Ascending aorta (tissue), 2 donors: ENCODE results near the gene SLC2A1. TPM values are rescaled to one million over a fixed set of nuclear protein-coding genes. Genes with fewer than 3 reads are reported as not detected.
"Not testable (repeated sequence)": the region's sequence is repeated elsewhere in the genome, so short reads cannot be mapped to it uniquely, and the experiment has no call there.

Experiments
- DNase-seq, 2 donors: peaks; one replicate each; pipeline ENCODE4 v3.0.0-alpha.2; 2019; ENCODE audit warnings: low spot score in 2 of 2
- H3K27ac ChIP-seq, 2 donors: fragments of 200-600 bp; sonication (generic); one replicate each; pipeline ENCODE4 v1.5.1; 2016 to 2017; ENCODE audit warnings: mild to moderate bottlenecking in 1 of 2
- H3K27me3 ChIP-seq: fragments of 200-600 bp; sonication (generic); one replicate; pipeline ENCODE4 v1.5.1; 2017
- H3K36me3 ChIP-seq, 2 donors: fragments of 200-600 bp; sonication (generic); one replicate each; pipeline ENCODE4 v1.5.1; 2016
- H3K4me1 ChIP-seq, 2 donors: fragments of 200-600 bp; sonication (generic); one replicate each; pipeline ENCODE4 v1.5.1; 2016 to 2017; ENCODE audit warnings: mild to moderate bottlenecking in 1 of 2
- H3K4me3 ChIP-seq, 2 donors: fragments of 200-600 bp; sonication (generic); one replicate each; pipeline ENCODE4 v1.5.1; 2016 to 2017; ENCODE audit warnings: mild to moderate bottlenecking in 1 of 2
- H3K9me3 ChIP-seq, 2 donors: fragments of 200-600 bp; sonication (generic); one replicate each; pipeline ENCODE4 v1.5.1; 2016
- intact Hi-C: fragments of 100-400 bp; cut with DNase I; formaldehyde crosslinking; loops from one replicate; pipeline ENCODE4 v1.15.1; 2023
- total RNA-seq: library from RNA; depleted of rRNA; stranded (reverse); fragments of >200 nt; gene quantifications from one replicate; pipeline ENCODE4 v1.1.0, GENCODE V29; 2016
- TF ChIP-seq, protein P1 (sequence below), 3 experiments: fragments of 200-600 bp in 2 of 3; fragments of 450-650 bp in 1 of 3; sonication (generic) in 2 of 3; IDR thresholded peaks; one replicate each; pipeline ENCODE4 v1.5.1; 2016 to 2019; ENCODE audit warnings: antibody characterized with exemption in 3 of 3, mild to moderate bottlenecking in 1 of 3, moderate library complexity in 1 of 3

SLC2A1 gene
- total RNA-seq, 1 donor from 2014 or later: 15.5 TPM

DNA sequence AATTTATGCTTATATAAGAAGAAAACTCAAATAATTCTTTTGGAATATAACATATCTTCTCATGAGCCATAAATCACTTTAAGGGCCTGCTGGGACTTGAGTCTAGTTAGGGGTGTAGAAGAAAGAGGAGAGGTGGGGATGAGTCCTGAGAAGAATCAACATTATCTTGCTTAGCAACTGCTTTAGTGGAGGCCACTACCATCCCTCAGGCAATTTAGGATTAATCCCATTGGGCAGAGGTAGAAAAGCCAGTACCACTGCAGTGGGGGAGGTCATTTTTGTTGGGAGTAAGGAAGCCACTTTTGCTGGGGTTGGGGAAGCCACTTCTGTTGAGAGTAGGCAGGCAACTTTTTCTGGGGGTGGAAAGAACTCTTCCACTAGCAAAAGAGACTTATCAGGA, 47.7 kb downstream of the SLC2A1 start:
- H3K27ac ChIP-seq: no peak overlapping the region
- intact Hi-C loops: no loop called here
- no peaks in the 10 kb centered on the region for H3K27me3 ChIP-seq
- H3K9me3 ChIP-seq: no peaks in the 10 kb centered on the region
- no peaks in the 10 kb centered on the region for H3K36me3 ChIP-seq
- H3K4me1 ChIP-seq: no peaks in the 10 kb centered on the region
- TF ChIP-seq, protein P1, sequence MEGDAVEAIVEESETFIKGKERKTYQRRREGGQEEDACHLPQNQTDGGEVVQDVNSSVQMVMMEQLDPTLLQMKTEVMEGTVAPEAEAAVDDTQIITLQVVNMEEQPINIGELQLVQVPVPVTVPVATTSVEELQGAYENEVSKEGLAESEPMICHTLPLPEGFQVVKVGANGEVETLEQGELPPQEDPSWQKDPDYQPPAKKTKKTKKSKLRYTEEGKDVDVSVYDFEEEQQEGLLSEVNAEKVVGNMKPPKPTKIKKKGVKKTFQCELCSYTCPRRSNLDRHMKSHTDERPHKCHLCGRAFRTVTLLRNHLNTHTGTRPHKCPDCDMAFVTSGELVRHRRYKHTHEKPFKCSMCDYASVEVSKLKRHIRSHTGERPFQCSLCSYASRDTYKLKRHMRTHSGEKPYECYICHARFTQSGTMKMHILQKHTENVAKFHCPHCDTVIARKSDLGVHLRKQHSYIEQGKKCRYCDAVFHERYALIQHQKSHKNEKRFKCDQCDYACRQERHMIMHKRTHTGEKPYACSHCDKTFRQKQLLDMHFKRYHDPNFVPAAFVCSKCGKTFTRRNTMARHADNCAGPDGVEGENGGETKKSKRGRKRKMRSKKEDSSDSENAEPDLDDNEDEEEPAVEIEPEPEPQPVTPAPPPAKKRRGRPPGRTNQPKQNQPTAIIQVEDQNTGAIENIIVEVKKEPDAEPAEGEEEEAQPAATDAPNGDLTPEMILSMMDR (IDR thresholded peaks at IDR 0.05): no peak
- no peak overlapping the region for H3K4me3 ChIP-seq
- no peak for DNase-seq

GRCh38 chr1:42908046-42908445, 50.6 kb downstream of the SLC2A1 start:
- H3K27ac ChIP-seq: no peak overlapping the region
- TF ChIP-seq, protein P1 (IDR thresholded peaks at IDR 0.05): no peak
- H3K27me3 ChIP-seq: no peaks in the 10 kb centered on the region
- H3K36me3 ChIP-seq: no peaks in the 10 kb centered on the region
- no peak overlapping the region for H3K4me3 ChIP-seq
- H3K4me1 ChIP-seq: no peaks in the 10 kb centered on the region
- intact Hi-C loops: no loop called here
- H3K9me3 ChIP-seq: no peaks in the 10 kb centered on the region
- no peak for DNase-seq

- Histone ChIP-seq H3K27ac (no peak overlapping the region), H3K27me3 (no peaks in the 10 kb centered on the region), H3K36me3 (no peaks in the 10 kb centered on the region), H3K4me1 (no peaks in the 10 kb centered on the region), H3K4me3 (no peak overlapping the region), H3K9me3 (no peaks in the 10 kb centered on the region)
- no peak for DNase-seq
- intact Hi-C loops: no loop called here
- TF ChIP-seq, protein P1 (IDR thresholded peaks at IDR 0.05): no peak
Observed at GRCh38 chr1:42904434-42904833, 54.2 kb downstream of the SLC2A1 start.

- DNase-seq, H3K4me3 ChIP-seq, H3K27ac ChIP-seq, H3K27me3 ChIP-seq, intact Hi-C loops, H3K9me3 ChIP-seq, H3K36me3 ChIP-seq, H3K4me1 ChIP-seq: not testable (repeated sequence)
Observed at GRCh38 chr1:42899960-42900359, 58.7 kb downstream of the SLC2A1 start.

DNA sequence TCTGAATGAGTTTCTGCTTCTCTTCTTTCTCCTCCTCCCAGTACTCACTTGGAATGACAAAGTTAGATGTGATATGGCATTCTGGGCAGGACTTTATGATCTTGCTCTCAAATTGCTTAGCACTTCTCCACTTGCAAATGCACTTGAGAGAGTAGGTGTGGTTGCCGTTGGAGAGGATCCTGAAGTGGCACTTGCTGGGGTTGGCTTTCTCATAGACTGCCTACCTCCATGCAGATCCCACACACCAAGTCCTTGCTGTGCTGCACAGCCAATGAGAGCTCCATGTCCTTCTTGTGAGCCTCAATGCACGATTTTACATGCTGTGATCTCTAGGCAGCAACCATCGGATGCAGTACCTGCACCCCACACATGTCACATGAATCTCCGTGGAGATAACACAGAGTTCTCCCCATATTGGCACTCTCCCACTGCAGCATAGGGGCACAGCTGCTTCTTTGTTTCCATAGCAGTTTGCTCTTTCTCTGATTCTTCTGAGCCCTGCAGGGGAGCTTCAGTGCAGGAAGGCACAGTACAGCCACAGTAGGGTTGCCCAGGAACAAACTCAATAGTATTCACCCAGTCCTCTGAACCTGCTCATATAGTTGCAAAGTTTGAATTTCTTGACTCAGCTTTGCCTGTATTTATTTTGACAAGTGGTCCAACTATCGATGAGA, 67.1 kb downstream of the SLC2A1 start:
- Histone ChIP-seq H3K9me3 (no peaks in the 10 kb centered on the region), H3K4me1 (no peaks in the 10 kb centered on the region), H3K4me3 (no peak overlapping the region), H3K36me3 (no peaks in the 10 kb centered on the region), H3K27ac (no peak overlapping the region), H3K27me3 (no peaks in the 10 kb centered on the region)
- intact Hi-C loops: no loop called here
- DNase-seq: no peak
- TF ChIP-seq, protein P1 (IDR thresholded peaks at IDR 0.05): no peak

- Histone ChIP-seq H3K9me3 (no peaks in the 10 kb centered on the region), H3K36me3 (no peaks in the 10 kb centered on the region), H3K27me3 (no peaks in the 10 kb centered on the region), H3K27ac (no peak overlapping the region), H3K4me1 (no peaks in the 10 kb centered on the region), H3K4me3 (no peak overlapping the region)
- intact Hi-C loops: no loop called here
- TF ChIP-seq, protein P1 (IDR thresholded peaks at IDR 0.05): no peak
- no peak for DNase-seq
Observed at GRCh38 chr1:42889264-42889663, 69.4 kb downstream of the SLC2A1 start.
